Panc1 (cell line): ENCODE measurements around the gene STEAP3.

Source experiments
- POLR2AphosphoS5 ChIP-seq: IDR thresholded peaks from 2 replicates; pipeline ENCODE4 v1.6.1; 2012; ENCODE audit warnings: mild to moderate bottlenecking, low read depth, low read length, moderate library complexity
- TCF7L2 ChIP-seq: IDR thresholded peaks from 2 replicates; pipeline ENCODE4 v1.6.1; 2011; ENCODE audit warnings: mild to moderate bottlenecking, low read depth, low read length, inconsistent platforms
- TF ChIP-seq, protein P1 (sequence below): fragments of 450-650 bp; IDR thresholded peaks from 2 replicates; pipeline ENCODE4 v1.5.1; 2017; ENCODE audit warnings: mild to moderate bottlenecking
- TF ChIP-seq, protein P2 (sequence below), 2 experiments: IDR thresholded peaks; 2 replicates each; pipeline ENCODE4 v1.6.1; 2011 to 2012; ENCODE audit warnings: low read depth in 2 of 2, control low read depth in 1 of 2, low read length in 1 of 2, mild to moderate bottlenecking in 1 of 2, moderate library complexity in 1 of 2; ENCODE audit not compliant: insufficient read depth in 1 of 2

DNA sequence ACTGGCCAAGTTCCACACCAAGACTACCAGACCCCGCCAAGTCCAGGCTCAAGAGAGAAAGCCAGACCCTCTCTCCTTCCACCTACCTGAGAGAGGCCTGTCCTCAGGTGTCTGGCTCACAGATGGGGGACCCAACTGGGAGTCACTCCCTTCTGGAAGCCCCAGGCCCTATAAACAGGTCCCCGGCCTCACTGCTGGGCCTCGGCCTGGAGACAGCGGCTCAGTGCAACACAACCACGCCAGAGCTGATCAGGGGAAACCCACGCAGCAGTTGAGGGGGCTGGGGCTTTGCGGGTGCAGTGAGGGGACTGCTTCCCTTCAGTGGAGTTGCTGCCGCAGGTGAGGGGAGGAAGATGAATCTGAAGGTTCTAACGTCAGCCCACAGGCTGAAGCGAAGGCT, 42.2 kb upstream of the STEAP3 start:
- TF ChIP-seq, protein P1, sequence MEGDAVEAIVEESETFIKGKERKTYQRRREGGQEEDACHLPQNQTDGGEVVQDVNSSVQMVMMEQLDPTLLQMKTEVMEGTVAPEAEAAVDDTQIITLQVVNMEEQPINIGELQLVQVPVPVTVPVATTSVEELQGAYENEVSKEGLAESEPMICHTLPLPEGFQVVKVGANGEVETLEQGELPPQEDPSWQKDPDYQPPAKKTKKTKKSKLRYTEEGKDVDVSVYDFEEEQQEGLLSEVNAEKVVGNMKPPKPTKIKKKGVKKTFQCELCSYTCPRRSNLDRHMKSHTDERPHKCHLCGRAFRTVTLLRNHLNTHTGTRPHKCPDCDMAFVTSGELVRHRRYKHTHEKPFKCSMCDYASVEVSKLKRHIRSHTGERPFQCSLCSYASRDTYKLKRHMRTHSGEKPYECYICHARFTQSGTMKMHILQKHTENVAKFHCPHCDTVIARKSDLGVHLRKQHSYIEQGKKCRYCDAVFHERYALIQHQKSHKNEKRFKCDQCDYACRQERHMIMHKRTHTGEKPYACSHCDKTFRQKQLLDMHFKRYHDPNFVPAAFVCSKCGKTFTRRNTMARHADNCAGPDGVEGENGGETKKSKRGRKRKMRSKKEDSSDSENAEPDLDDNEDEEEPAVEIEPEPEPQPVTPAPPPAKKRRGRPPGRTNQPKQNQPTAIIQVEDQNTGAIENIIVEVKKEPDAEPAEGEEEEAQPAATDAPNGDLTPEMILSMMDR: no peak
- TF ChIP-seq POLR2AphosphoS5 (no peak), TCF7L2 (no peak)
- TF ChIP-seq, protein P2, sequence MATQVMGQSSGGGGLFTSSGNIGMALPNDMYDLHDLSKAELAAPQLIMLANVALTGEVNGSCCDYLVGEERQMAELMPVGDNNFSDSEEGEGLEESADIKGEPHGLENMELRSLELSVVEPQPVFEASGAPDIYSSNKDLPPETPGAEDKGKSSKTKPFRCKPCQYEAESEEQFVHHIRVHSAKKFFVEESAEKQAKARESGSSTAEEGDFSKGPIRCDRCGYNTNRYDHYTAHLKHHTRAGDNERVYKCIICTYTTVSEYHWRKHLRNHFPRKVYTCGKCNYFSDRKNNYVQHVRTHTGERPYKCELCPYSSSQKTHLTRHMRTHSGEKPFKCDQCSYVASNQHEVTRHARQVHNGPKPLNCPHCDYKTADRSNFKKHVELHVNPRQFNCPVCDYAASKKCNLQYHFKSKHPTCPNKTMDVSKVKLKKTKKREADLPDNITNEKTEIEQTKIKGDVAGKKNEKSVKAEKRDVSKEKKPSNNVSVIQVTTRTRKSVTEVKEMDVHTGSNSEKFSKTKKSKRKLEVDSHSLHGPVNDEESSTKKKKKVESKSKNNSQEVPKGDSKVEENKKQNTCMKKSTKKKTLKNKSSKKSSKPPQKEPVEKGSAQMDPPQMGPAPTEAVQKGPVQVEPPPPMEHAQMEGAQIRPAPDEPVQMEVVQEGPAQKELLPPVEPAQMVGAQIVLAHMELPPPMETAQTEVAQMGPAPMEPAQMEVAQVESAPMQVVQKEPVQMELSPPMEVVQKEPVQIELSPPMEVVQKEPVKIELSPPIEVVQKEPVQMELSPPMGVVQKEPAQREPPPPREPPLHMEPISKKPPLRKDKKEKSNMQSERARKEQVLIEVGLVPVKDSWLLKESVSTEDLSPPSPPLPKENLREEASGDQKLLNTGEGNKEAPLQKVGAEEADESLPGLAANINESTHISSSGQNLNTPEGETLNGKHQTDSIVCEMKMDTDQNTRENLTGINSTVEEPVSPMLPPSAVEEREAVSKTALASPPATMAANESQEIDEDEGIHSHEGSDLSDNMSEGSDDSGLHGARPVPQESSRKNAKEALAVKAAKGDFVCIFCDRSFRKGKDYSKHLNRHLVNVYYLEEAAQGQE (IDR thresholded peaks at IDR 0.05; ENCODE audit: insufficient read depth in 1 of 2, low read depth in 2 of 2, low read length in 1 of 2): no peak
